NCI-H2171 treated with DMSO at 0.1 percent for 48 hours (cell line): Measurements from ENCODE around the gene DLG2.

Experiments
- DNase-seq: peaks from one replicate; lab custom pipeline; 2025; lab: John Stamatoyannopoulos, UW

DLG2 gene

GRCh38 chr11:83836883-83837654 is 1790.1 kb downstream of the DLG2 start:
- peak; percentile 21 for DNase-seq

DNA sequence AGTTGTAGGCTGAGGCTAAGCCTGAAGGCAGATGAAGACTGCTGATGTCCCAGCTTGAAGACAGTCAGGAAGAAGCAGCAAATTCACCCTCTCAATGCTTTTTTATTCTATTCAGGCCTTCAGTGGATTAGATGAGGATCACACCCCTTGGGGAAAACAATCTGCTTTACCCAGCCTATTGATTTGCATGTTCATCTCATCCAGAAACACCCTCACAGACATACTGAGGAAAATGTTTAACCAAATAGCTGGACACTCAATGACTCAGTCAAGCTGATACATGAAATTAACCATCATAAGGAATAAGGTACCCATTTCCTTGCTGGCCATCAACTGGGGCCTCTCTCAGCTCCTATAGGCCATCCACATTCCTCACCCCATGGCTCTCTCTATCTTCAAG is 1791.1 kb downstream of the DLG2 start:
- DNase-seq, result no peak

- no peak for DNase-seq
Measured at GRCh38 chr11:83835423-83835822, 1791.7 kb downstream of the DLG2 start.

- DNase-seq, result no peak
Measured at GRCh38 chr11:83831929-83832328, 1795.2 kb downstream of the DLG2 start.

- peak; percentile 27 for DNase-seq
Measured at GRCh38 chr11:83827940-83828554, 1799.1 kb downstream of the DLG2 start.

DNA sequence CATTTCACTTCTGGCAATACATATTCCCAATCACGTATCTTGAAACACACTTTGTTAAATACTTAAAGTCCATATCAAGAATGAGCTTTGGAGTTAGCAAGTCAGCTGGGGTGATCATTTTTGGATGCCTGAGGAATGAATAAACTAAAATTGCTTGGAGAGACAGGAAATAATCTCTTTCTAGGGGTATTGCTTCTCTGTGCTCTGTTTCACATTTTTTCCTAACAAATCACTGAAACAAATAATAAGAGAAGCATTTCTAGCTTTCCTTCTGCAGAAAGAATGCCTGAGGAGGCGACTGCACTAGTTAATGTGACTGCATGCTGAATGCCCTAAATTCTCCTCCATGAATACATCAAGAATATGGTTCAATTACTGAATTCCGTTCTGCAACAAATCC is 1799.6 kb downstream of the DLG2 start:
- no peak for DNase-seq

DNA sequence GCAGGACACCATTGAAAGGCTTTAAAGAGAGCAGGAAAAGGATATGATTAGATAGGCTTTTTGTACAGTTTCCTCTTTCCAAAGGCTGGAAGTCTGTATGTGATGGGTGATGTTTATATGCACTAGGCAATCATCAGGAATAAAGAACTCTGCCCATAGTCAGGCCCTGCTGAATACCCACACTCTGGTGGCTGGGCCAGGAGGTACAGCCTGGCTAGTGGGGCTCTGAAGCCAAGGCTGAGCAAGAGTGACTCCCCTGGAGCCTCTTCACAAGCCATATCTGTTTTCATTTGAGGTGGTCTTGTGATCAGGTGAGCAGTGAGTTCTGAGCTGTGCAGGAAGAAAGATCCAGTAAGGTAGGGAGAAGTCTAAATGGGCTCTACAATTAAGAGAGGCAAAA is 1801.1 kb downstream of the DLG2 start:
- no peak for DNase-seq

DNA sequence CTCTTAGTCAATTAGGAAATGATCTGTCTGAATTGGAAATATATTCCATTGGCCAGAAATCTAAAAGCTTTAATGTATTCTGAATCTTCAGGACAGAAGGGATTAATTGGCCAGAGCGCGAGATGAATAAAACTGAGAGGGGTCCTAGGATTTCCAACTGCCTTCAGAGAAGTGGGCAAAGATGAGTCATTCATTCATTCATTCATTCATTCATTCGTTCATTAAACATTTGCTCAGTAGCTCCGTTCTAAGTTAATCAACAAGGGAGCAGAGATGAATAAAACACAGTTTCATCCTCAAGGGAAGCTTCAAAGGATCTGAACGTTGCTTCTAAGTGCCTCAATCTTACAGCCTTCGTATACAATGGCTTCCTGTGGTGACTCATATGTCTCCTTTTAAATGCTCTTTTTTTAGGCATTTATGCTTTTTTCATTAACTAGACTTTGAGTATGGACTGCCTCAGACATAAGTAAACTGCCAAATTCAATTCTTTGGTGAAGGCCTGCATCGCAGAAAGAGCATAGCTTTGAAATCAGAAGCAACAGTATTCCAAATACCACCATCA is 1803.6 kb downstream of the DLG2 start:
- no peak for DNase-seq

DNA sequence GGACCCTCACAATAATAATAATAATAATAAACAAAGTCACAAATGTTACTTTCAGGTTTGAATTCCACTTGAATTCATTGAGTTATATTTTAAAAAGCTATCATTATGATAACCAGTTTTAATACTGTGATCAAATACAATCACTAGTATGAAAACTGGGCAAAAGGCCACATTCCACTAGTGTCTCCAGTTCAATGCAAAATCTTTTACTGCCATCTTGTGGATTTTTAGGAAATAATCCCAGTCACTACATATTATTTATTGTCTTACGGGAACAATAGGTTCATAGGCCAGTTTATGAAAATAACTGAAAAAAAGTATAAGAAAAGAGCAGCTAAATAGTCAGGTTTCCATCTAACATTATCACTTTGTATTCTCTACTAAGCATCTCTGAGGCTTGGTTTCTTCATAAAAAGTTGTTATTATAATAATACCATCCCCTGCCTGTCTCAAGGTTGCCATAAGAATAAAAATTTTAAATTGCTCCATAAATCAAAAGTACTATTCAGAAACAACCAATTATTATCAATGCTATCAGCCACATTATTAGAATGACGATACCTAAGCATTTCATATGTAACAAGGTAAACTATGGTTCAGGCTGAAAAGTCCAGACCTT is 1807.1 kb downstream of the DLG2 start:
- peak; percentile 39 for DNase-seq

DNA sequence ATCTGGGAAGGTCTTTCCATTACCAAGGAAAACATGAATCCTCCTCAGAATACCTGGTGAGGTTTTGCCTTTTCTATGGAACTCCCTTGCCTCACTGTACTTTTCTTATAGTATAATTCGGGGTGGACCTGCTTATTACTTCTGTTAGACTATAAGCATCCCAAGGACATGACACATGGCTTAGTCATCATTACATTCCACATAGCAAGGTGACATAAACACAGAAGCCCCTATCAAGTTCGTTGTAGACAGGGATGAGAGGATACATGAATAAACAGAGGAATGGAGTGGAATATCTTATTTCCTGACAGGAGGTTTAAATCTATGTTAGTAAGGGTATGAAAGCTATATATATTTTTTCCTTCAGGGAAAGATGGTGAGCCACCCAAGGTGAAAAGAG is 1808.8 kb downstream of the DLG2 start:
- DNase-seq, result no peak

- peak; percentile 23 for DNase-seq
Measured at GRCh38 chr11:83816572-83817187, 1810.5 kb downstream of the DLG2 start.

- no peak for DNase-seq
Measured at GRCh38 chr11:83815736-83816135, 1811.4 kb downstream of the DLG2 start.

DNA sequence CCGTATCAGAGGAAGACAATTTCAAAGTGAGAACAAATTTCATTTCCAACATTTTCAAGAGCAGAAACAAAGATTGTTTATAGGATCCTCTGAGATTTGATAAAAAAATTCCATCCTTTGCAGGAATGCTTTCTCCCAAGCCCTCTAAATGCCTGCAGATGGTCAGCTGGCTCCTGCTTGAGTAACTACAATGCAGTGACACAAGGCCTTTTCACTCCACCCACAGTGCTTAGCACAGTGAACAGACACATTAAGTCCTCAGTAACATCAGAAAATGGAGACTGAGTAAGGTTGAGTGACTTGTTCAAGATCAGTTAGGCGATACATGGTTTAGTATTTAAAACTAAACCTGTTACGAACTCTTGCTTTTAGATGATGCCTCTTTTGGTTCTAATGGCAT is 1813.8 kb downstream of the DLG2 start:
- no peak for DNase-seq

GRCh38 chr11:83809274-83809673 is 1817.9 kb downstream of the DLG2 start:
- DNase-seq, result no peak

GRCh38 chr11:83801799-83802198 is 1825.3 kb downstream of the DLG2 start:
- DNase-seq, result no peak

DNA sequence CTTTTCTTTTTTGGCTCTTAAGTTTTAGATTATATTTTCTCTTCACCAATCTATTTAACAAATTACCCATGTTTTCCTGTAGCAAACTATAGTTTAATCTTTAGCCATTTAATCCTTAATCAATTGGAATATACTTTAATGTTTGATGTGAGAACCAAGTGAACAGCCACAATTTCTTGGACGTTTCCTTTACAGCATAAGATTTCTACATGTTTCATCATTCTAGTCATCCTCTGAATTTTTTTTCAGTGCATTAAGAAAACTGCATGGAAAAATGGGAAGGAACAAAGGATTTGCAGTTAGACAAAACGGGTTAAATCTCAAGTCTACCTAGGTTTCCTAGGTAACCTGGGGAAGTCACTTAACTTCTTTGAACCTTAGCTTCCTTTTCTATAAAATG is 1833.8 kb downstream of the DLG2 start:
- DNase-seq, result no peak

DNA sequence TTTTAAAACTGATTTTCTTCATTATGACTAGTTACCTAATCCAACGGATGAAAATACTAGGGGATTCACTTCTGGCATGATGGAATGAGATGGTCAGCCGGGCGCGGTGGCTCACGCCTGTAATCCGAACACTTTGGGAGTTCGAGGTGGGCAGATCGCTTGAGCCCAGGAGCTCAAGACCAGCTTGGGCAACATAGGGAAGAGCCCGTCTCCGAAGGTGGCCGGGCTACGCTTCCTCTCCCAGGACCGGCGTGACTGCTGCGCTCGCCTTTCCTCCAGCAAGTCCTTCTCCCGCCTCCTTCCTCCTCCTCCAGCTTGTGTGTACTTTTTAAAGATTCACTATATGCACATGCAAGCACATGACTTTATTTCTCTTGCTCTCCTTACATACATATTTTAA is 1835.6 kb downstream of the DLG2 start:
- no peak for DNase-seq

DNA sequence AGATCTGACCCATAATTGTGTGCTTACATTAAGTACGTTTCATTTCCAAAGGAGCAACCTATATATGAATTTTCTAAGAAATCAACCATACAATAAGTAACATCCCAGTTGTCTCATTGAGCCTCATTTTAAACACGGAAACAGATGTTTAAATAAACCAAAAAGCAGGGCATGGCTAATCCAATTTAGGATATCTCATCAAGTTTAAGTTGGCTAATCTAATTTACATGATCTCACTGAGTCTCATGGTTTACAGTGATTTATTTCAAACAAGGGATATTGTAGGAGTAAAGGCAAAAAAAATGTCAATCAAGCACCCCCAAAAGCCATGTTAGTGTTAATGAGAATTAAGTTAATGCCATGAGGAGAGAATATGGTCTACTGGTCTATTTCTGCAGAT is 1841.2 kb downstream of the DLG2 start:
- DNase-seq, result no peak

GRCh38 chr11:83784419-83784818 is 1842.7 kb downstream of the DLG2 start:
- DNase-seq, result no peak

DNA sequence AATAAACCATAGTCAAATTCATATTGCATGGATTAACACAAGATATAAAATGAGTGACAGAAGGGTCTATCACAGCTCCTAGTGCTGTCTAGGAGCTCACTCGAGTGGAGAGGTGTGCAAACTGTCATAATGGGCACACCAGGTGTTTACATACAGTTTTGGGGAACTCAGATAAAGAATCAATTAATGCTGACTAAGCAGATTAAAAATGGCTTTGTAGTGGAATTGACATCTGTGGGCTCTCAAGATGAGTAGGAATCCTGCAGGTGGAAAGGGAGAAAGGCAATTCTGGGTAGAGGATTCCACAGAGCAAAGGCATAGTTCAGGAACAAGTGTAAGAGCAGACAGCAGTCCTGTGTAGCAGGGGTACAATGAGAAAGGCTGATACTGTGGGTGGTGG is 1844.8 kb downstream of the DLG2 start:
- no peak for DNase-seq

DNA sequence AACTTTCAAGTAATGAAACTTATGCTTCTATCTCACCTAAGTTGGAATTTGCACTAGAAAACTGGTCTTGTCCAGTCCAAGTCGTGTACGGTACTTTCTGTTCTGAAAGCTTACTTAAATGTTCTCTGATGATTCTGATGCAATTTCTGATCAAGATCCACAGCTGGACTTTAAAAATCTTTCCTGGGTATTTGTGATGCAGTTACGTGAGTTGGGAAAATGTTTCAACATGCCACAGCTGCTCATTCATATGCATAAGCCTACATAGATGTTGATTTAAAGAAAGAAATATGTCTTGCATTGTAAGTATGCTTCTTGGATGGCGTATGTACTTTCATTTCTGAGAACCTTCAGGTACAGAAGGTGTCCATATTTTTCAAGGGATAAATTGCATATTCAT is 1847.3 kb downstream of the DLG2 start:
- DNase-seq, result no peak

GRCh38 chr11:83778596-83778995 is 1848.5 kb downstream of the DLG2 start:
- DNase-seq, result no peak
